ENCODE data around the gene SND1. TPM values are rescaled to one million over a fixed set of nuclear protein-coding genes. Genes with fewer than 3 reads are reported as not detected.

Gene SND1
- total and polyA plus RNA-seq, 2 donors (not counting 3 experiments of a cell fraction or from before 2014, with no cell fraction given) = 116 to 249 TPM

GRCh38 chr7:128094686-128095085 lies 442.7 kb downstream of the SND1 start:
- Histone ChIP-seq H3K36me3 (ENCODE audit: control insufficient read depth in 2 of 2, extremely low read depth in 1 of 2, insufficient read depth in 2 of 2, low read length in 2 of 2) (peaks cover 10 to 17% of the 10 kb centered on the region in 2 experiments), H3K27me3 (ENCODE audit: control insufficient read depth in 2 of 2, insufficient read depth in 2 of 2, low read length in 2 of 2) (no peaks in the 10 kb centered on the region), H3K4me2 (ENCODE audit: insufficient read depth, low read length) (no peak overlapping the region), H3K9ac (replicated peaks; ENCODE audit: extremely low read depth, insufficient read depth, low read length) (no peak overlapping the region), H3K9me3 (replicated peaks; ENCODE audit: control insufficient read depth, insufficient read depth, low read length) (no peaks in the 10 kb centered on the region), H3K79me2 (ENCODE audit: control insufficient read depth, insufficient read depth, low read length) (no peaks in the 10 kb centered on the region), H3K9me1 (replicated peaks; ENCODE audit: control insufficient read depth, extremely low read depth, insufficient read depth, low read length) (no peaks in the 10 kb centered on the region), H3K4me1 (ENCODE audit: control insufficient read depth, extremely low read depth, insufficient read depth, low read length) (no peaks in the 10 kb centered on the region), H3K4me3 (replicated peaks in 1 of 3; ENCODE audit: insufficient read depth in 1 of 3, low read depth in 1 of 3, low read length in 3 of 3) (no peak overlapping the region), H3K27ac (ENCODE audit: insufficient read depth, low read depth, low read length) (no peak overlapping the region), H4K20me1 (replicated peaks; ENCODE audit: control insufficient read depth, extremely low read depth, insufficient read depth, low read length) (no peaks in the 10 kb centered on the region), H2AFZ (ENCODE audit: low read depth, low read length) (no peak overlapping the region)
- FAIRE-seq (no peak), DNase-seq (ENCODE audit: low read depth, low spot score) (no peak)
- TF ChIP-seq POLR2AphosphoS5 (IDR thresholded peaks at IDR 0.05; ENCODE audit: insufficient read depth, low read depth, low read length) = no peak
- no peak for TF ChIP-seq MYC (IDR thresholded peaks at IDR 0.05; ENCODE audit: low read depth, low read length)
- TF ChIP-seq, protein P1, sequence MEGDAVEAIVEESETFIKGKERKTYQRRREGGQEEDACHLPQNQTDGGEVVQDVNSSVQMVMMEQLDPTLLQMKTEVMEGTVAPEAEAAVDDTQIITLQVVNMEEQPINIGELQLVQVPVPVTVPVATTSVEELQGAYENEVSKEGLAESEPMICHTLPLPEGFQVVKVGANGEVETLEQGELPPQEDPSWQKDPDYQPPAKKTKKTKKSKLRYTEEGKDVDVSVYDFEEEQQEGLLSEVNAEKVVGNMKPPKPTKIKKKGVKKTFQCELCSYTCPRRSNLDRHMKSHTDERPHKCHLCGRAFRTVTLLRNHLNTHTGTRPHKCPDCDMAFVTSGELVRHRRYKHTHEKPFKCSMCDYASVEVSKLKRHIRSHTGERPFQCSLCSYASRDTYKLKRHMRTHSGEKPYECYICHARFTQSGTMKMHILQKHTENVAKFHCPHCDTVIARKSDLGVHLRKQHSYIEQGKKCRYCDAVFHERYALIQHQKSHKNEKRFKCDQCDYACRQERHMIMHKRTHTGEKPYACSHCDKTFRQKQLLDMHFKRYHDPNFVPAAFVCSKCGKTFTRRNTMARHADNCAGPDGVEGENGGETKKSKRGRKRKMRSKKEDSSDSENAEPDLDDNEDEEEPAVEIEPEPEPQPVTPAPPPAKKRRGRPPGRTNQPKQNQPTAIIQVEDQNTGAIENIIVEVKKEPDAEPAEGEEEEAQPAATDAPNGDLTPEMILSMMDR (IDR thresholded peaks at IDR 0.05; ENCODE audit: extremely low read depth in 1 of 2, insufficient read depth in 1 of 2, low read depth in 1 of 2, low read length in 2 of 2) = no peak
- no peak for TF ChIP-seq GATA2 (IDR thresholded peaks at IDR 0.05; ENCODE audit: insufficient read depth, insufficient read length, low read depth, low read length)
- no peak for TF ChIP-seq EZH2 (IDR thresholded peaks at IDR 0.05; ENCODE audit: borderline replicate concordance, low read depth, low read length, severe bottlenecking)
- no peak for TF ChIP-seq FOS (IDR thresholded peaks at IDR 0.05; ENCODE audit: borderline replicate concordance, insufficient read depth, low read length)
- no peak for TF ChIP-seq MAX (IDR thresholded peaks at IDR 0.05; ENCODE audit: insufficient read depth, insufficient read length)
- TF ChIP-seq POLR2A (IDR thresholded peaks at IDR 0.05; ENCODE audit: low read depth, low read length) = no peak
- no peak for TF ChIP-seq JUN (IDR thresholded peaks at IDR 0.05; ENCODE audit: borderline replicate concordance, insufficient read depth, insufficient read length, low read depth)
- intact Hi-C loops (cut with micrococcal nuclease) (no loop called here), dilution Hi-C loops (cut with MboI; ENCODE audit: extremely low pct_ligation_motif_present, low sequenced_read_pairs) (no loop called here)
- ChIA-PET CTCF (no interaction called here), POLR2A (no interaction called here)
- BruUV-seq (replicated peaks) = no TSS peak

All from endothelial cell of umbilical vein (primary cell).